Activated naive CD4-positive, alpha-beta T cell treated with Interleukin-2 at 50 U/mL for 16 hours (primary cell): ENCODE results near the gene PPM1H.

Experiments used
- DNase-seq: peaks from one replicate; pipeline ENCODE4 v3.0.0-alpha.2; 2020

PPM1H gene

DNA sequence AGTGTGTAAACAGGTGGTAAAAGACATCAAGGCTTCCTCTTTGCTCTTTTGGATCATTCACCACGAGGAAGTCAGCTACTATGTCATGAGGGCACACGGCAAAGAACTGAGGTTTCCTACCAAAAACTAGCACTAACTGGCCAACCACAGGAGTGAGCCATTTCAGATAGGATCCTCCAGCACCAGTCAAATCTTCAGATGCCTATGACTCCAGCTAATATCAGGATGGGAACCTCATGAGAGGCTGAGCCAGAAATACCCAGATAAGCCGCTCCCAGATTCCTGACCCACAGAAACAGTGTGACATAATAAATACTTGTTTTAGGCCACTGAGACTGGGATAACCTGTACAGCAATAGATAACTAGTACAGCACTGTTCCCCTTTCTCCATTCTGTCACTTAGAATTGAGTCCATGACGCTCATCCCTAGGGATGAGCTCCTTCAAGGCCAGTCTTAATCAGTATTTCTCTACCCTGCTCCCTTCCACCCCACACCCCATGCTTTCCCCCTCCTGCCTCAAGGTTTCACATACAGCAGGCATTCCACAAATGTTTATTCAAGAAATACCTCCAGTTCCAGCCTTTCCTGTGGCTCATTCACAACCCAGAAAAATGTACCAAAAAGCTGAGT lies 68.4 kb downstream of the PPM1H start:
- no peak for DNase-seq

DNA sequence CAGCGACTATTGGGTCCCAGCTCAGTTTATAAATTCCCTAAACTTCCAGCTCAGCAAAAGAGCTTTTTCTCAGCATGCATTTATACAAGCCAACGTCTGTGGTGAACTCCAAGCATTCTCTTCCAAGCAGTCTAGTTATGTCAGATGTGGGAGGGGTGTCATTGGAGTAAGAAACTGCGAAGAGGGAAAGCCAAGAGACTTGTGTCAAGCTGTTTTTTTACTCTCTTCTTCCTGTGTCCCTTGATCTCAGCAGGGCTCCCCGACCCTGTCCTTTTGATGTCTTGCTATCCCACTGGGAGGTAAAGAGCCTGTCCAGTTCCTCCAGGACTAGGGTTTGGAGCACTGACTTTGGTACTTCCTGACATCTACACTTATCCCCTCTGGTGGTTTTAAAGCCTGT lies 69.0 kb downstream of the PPM1H start:
- no peak for DNase-seq

DNA sequence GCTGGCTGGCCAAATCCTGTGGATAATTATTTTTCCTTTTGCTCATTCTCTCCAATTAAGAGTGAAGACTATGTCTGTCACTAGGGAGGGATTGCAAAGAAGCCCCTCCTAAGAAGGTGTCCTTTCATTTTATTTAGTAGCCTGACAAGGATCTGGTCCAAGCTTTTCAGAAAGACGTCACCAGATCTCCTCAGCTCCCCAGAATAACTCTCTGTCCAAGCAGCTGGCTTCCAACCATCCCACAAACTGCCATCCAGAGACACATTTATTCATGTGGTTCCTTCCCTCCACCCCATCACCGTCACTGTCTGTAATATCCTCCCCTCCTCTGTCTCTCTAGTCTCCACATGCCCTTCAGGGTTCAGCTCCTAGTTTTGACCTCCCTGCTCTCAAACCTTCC lies 69.9 kb downstream of the PPM1H start:
- no peak for DNase-seq

- DNase-seq: no peak
These were observed 72.6 kb downstream of the PPM1H start for GRCh38 chr12:62862259-62862881.

DNA sequence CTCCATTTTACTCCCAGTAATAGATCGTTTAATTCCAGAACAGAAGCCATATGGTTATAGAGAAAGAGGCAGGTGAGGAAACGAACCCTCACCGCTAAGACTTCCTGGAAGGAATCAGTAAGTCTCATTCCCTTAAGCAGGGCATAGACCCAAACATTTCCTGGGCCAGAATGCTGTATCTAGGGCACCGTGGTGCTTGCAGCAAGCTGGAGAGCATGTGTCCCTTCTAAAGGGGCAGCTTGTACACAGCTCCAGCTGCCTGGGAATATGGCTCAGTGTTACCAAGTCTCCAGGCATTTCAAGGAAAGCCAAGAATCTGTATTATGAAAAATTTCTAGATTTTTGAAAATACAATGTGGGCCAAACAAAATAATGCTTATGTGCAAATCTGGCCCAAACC lies 73.4 kb downstream of the PPM1H start:
- DNase-seq: no peak

DNA sequence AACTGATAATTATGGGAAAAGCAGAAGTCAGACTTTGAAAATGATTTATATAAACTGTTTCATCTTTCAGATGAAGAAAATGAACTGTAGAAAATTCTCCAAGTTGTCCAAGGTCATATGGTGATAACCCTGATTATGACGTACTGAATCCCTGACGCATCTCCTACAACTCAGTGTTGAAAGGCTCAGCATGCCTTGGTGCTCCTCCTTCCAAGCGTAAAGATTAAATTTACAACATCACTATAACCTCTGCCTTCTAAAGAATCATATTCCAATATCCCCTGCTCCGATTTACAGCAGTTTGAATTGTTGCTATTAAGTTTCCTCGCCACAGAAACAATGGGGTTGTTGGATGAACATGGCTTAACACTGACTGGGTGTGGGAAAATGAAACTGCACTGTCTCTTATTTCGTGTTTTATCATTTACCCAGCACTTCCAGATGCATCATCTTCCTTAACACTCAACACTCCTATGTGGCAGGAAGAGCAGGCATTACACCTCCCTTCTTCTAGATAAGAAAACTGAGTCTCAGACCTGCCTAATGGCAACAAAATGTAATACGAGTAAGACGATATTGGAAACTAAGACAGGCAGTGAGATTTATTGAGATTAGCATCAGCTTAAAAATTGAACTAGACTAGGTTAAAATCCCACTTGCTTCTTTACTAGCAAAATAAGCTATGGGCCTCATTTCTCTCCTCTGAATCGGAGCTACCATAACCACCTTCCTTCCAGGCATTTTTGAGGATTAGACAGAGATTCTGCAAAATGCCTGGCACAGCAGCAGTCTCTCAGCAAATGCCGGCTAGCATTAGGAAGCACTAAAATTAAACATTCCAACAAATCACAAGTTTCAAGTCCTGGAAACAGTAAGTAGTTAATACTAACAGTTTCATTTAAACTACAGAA lies 74.2 kb downstream of the PPM1H start:
- no peak for DNase-seq

DNA sequence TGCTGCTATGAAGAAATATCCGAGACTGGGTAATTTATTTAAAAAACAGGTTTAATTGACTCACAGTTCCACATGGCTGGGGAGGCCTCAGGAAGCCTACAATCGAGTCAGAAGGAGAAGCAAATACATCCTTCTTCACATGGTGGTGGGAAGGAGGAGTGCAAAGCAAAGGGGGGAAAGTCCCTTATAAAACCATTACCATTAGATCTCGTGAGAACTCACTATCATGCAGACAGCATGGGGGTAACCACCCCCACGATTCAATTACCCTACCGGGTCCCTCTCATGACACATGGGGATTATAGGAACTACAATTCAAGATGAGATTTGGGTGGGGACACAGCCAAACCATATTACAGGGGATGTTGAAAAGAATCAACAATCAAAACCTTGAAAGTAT lies 74.9 kb downstream of the PPM1H start:
- no peak for DNase-seq

GRCh38 chr12:62859321-62859737 lies 75.6 kb downstream of the PPM1H start:
- no peak for DNase-seq

GRCh38 chr12:62856454-62856853 lies 78.5 kb downstream of the PPM1H start:
- DNase-seq: no peak

DNA sequence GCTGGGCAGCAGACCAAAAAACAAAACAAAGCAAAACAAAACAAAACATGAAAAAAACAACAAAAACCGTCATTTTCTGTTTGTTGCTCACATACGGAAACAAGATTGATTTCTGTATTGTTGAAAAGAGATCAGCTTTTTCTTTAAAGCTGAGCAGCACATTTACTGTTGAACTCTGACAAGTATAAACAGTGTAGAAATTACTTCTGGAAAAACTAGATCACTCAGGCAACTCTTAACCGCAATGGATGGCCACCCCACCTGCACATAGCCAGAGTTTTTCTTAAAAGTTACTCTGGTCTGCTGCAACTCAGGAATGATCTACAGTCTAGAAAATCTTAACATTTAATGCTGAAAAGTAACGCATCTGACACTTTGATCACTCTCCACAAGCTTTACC lies 80.9 kb downstream of the PPM1H start:
- no peak for DNase-seq

- no peak for DNase-seq
These were observed 85.6 kb downstream of the PPM1H start for GRCh38 chr12:62849398-62849797.

GRCh38 chr12:62848418-62848817 lies 86.5 kb downstream of the PPM1H start:
- peak; percentile 3 for DNase-seq

GRCh38 chr12:62847709-62848108 lies 87.2 kb downstream of the PPM1H start:
- no peak for DNase-seq

DNA sequence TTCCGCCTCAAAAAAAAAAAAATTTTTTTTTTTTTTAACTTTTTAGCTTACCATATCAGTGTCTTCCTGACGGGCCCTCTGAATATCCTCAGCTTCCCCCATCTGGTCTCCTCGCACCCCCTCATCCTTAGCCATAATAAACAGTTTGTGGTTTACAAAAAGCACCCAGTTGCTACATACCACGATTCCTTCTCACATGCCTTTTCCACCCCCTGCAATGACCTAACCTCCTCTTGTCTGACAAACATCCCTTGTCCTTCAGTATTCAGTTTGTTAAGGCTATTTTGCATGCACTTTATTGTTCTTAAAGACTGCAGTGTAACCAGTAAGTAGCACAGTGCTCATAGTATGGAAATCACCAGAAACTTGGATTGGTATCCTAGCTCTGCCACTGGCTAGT lies 88.5 kb downstream of the PPM1H start:
- no peak for DNase-seq

DNA sequence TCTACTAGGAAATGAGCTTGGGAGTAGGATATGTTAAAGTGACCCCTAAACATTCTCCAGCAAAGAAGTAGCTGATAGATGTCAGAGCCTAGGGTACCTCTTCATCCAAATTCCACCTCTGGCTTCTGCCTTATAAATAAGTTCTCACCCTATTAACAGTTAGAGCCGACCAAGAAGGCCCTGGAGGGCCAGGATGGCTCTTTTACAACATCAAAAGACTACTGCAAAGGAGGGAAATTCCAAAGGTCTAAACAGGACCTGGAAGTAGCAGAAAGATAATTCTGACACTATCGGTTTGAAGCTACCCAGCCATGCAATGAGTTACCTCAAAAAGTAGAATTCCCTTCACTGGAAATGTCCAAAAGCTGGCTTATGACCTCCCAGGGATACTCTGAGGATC lies 90.0 kb downstream of the PPM1H start:
- no peak for DNase-seq

DNA sequence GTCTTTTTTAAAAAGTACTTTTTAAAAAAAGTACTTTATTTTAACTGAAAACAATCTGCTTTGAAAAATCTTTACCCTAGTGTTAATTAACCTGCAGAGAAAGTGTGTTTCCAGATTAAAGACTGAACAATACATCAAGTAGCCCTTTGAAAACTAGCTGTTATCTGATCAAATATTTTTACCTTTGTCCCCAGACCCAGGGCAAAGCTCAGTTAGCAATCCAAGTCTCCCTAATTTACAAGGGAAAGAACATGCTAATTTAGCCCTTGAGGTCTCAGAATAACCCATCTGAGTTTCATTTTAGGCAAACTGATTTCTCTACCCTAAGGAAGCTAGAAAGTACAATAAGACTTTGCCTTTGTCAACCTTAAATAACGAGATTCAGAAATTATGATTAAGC lies 91.2 kb downstream of the PPM1H start:
- DNase-seq: no peak

DNA sequence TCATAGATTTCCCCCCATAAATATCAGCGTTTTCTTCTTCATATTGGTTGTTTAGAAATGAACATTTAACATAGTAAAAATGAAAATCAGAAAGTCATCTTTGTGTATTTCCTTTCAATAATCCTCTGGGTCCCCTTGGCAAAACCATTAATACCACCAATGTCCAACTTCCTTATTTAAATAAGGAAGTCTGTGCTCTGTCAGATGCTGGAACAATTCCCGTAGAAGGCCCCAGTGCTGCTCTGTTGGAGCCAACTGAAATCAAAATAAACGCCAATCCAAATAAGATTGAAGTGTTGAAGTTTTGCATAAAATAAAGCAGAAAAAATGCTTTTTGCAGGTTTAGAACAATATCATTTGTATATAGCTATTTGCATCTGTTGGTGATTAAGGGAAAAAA lies 93.1 kb downstream of the PPM1H start:
- DNase-seq: no peak

DNA sequence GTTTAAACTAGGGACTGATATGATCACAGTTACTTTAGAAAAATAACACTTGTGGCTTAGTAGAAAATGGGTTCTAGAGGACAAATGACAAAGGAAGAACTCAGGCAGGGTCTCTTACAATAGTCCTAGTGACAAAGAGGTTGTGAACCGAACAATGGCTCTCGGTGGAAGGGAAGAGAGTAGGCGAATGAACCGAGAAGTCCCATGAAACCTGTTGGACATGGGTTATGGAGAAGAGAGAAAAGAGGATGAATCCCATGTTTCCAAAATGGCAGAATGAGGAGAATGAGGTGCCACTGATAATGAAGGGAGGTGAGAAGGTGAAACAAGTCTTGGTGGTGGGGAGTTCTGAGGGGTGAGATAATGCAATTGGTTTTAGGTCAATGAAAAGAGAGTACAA lies 94.1 kb downstream of the PPM1H start:
- DNase-seq: no peak

- no peak for DNase-seq
These were observed 94.9 kb downstream of the PPM1H start for GRCh38 chr12:62839869-62840660.

DNA sequence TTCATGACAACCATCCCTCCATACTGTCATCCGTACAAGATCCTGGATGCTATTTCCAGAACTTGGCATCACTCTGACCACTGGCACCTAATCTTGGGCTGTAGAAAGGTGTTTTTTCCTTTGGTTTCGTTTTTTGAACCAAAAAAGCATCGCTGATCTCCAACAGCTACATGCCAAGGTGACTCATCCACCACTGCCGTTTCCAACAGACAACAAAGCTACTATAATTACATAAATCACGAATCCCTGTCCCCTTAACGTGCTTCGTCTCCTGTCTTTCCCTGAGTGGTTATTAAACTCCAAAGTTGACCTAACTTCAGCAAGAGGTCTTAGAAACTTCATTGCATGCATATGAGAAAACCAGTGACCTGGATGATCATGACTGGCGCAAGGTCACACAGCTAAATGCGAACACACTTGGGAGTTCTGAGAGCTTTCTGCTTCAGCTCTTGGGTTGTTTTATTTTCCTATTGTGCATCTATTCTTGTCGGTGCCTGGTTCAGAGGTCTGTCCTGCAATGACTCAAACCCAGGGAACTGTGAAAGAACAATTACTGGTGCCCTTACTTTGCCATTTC lies 99.9 kb downstream of the PPM1H start:
- DNase-seq: no peak

DNA sequence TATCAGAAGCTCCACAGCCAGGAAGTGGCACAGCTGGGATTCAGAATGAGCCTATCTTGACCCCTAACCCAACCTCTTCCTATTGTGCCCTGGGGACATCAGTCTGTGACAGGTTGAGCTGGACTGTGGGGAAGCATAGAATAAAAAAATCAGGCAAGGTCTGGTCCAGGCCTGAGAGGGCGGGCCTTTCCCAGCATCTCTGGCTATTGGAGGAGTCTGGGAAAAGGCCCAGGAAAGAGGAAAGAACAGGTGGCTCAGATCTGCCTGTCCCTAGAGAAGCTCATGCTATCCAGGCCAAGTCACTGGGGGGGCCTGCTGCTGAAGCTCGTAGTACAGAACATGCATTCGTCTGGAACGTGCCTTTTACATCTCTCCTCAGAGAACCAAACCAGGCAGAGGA lies 100.5 kb downstream of the PPM1H start:
- DNase-seq: no peak

DNA sequence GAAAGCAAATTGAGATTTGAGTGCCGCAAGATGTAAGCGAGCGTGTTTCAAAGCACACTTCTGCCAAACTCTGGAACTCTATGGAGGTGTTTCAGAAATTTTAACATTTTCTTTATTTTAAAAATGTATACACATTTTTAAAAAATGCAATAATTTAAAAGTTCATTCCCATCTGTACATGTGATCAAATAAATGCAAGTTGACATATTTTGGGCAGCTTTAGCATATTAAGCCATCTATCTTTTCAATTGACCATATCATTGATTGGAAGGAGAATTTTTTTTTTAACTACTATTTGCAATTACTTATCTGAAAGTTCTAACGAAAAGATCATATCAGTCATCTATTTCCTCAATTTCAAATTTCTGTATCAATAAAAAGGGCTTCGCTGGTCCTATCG lies 101.3 kb downstream of the PPM1H start:
- DNase-seq: no peak

GRCh38 chr12:62832558-62832957 lies 102.4 kb downstream of the PPM1H start:
- no peak for DNase-seq
